GM12864 (cell line): Measurements from ENCODE around the gene TSHZ3.

Experiments used
- DNase-seq: peaks from one replicate; pipeline ENCODE4 v3.0.0-alpha.2; 2011; ENCODE audit warnings: low read depth
- H3K4me3 ChIP-seq: 2 replicates; pipeline ENCODE4 v1.5.1; 2011; ENCODE audit warnings: mild to moderate bottlenecking, low read depth, low read length, control low read depth
- CTCF ChIP-seq: IDR thresholded peaks from 2 replicates; pipeline ENCODE4 v1.5.1; 2011; ENCODE audit warnings: low read depth, mild to moderate bottlenecking, moderate library complexity, low read length, control low read depth, inconsistent platforms; ENCODE audit errors: missing control alignments

The TSHZ3 gene

DNA sequence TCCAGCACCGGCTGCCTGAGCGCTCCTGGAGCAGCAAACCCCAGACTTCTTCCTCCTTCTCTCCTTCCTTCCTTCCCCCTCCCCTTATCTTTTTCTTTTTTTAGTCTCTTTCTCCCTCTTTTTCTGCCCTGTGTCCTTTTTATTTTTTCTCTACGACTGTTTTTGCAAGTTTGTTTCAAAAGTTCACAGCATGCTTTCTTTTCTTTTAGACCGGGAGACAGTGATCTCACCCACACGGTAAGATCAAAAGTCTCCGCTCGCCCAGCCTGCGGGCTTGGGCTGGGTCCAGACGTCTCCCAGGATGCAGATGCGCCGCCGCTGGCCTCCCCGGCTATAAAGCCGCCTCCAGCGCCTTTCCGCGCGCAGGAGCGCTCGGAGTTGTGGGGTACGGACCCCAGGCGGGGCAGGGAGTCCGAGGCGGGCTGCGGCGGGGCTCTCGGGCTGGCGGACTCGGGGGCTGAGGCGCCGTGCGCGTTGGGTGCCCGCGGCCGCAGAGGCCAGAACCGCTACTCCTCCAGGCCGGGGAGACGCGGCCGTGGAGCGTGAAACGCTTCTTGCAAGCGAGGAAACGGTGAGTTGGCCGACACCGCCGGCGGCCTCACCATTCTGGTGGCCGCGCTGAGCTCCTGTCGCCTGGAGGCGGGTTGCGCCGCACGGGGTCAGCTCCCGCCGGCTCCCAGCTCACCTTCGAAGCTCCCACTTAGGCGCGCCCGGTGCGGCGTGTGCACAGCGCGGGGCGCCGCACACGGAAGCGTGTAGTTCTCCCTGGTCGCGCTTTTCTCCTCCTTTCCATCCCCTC is 2.0 kb upstream of the TSHZ3 start:
- no peak for TF ChIP-seq CTCF
- DNase-seq, result no peak
- no peak overlapping the region for H3K4me3 ChIP-seq

DNA sequence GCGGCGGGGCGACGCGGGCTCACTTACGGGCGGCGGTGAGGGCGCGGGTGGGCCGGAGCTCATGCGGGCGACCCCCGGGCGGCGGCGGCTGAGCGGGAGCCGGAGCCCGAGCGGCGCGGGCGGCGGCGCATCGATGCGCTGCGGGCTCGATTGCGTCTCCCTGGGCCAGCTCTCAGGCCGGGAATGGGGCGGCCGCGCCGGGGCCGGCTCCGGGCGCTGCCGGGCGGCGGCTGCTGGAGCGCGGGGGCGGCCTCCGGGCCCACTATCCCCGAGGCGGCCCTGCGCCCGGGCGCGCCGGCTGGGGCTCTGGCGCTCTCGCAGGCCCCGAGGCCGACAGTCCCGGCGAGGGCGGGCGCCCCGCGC is 1.4 kb upstream of the TSHZ3 start:
- no peak for TF ChIP-seq CTCF
- H3K4me3 ChIP-seq, result no peak overlapping the region
- DNase-seq, result no peak

DNA sequence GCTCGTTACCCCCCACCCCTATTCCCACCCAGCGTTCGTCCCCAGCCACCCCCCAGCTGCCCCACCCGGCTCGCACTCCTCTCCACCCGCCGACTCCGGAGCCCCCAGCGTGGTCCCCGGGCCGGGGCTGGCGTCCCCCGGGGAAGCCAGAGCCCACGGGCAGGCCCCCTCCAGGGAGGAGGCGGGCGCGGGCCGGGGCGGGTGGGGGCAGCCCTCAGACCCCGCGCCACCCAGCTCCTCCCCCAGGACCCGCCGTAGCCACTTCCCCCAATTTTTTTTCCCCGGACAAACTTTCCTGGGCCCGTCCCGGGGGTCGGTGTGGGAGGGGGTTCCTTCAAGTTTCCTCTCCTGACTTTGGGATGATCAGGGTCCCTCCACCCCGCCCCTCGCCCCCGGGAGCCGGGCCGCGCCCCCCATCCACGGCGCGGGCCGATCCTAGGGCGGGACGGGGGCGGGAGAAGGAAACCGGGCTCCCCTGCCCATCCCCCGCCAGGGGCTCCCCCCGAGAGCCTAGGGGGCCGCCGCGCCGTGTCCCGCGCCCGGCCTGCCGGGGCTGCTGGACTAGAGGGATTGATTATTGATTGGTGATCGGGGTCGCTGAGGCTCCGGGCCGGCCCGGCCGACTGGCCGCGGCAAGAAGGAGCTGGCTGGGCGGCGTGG is 927 bp upstream of the TSHZ3 start:
- no peak for DNase-seq
- H3K4me3 ChIP-seq, result no peak overlapping the region
- no peak for TF ChIP-seq CTCF

- DNase-seq, result no peak
- no peak overlapping the region for H3K4me3 ChIP-seq
- TF ChIP-seq CTCF, result no peak
These were observed 616 bp downstream of the TSHZ3 start for GRCh38 chr19:31348481-31349159.

GRCh38 chr19:31347828-31348392 is 1.3 kb downstream of the TSHZ3 start:
- no peak for TF ChIP-seq CTCF
- H3K4me3 ChIP-seq, result no peak overlapping the region

GRCh38 chr19:31347354-31347753 is 1.9 kb downstream of the TSHZ3 start:
- TF ChIP-seq CTCF, result no peak
- no peak for DNase-seq
- no peak overlapping the region for H3K4me3 ChIP-seq

More at GRCh38 chr19:31347828-31348392, 1.3 kb downstream of the TSHZ3 start:
- no peak for DNase-seq
